Neural cell (in vitro differentiated cells): Measurements from ENCODE around the gene SH3D19. TPM values are rescaled to one million over a fixed set of nuclear protein-coding genes. Genes with fewer than 3 reads are reported as not detected.

Source experiments
- H2AFZ ChIP-seq: fragments of 200-600, 300-800 bp; sonication (generic), shearing (Covaris generic); 2 replicates; pipeline ENCODE4 v1.6.0; 2014; ENCODE audit warnings: low read depth, mild to moderate bottlenecking, antibody characterized with exemption, low read length, moderate library complexity
- H3F3A ChIP-seq: fragments of 200-600 bp; shearing (Covaris generic); 2 replicates; pipeline ENCODE4 v1.6.1; 2016; ENCODE audit warnings: mild to moderate bottlenecking, moderate library complexity, mixed read lengths, antibody characterized with exemption, low read length; ENCODE audit not compliant: insufficient read depth, poor library complexity, severe bottlenecking
- H3K27ac ChIP-seq: fragments of 200-600, 300-800 bp; sonication (generic), shearing (Covaris generic); 2 replicates; pipeline ENCODE4 v1.5.1; 2014; ENCODE audit warnings: mild to moderate bottlenecking, low read length, moderate library complexity
- H3K27me3 ChIP-seq: fragments of 300-800, 200-600 bp; sonication (generic), shearing (Covaris generic); 2 replicates; pipeline ENCODE4 v1.6.0; 2014; ENCODE audit warnings: mild to moderate bottlenecking, low read depth, low read length, moderate library complexity; ENCODE audit not compliant: insufficient read depth
- H3K36me3 ChIP-seq: fragments of 300-800, 200-600 bp; sonication (generic), shearing (Covaris generic); 2 replicates; pipeline ENCODE4 v1.5.1; 2014; ENCODE audit warnings: mild to moderate bottlenecking, antibody characterized with exemption, low read length, moderate library complexity; ENCODE audit not compliant: insufficient read depth
- H3K4me2 ChIP-seq: fragments of 300-800, 200-600 bp; sonication (generic), shearing (Covaris generic); 2 replicates; pipeline ENCODE4 v1.6.0; 2014; ENCODE audit warnings: mild to moderate bottlenecking, low read length
- H3K4me3 ChIP-seq: fragments of 300-800, 200-600 bp; sonication (generic), shearing (Covaris generic); 2 replicates; pipeline ENCODE4 v1.5.1; 2014; ENCODE audit warnings: mild to moderate bottlenecking, low read length, moderate library complexity
- H3K79me2 ChIP-seq: fragments of 200-600 bp; shearing (Covaris generic); replicated peaks from 2 replicates; pipeline ENCODE4 v1.6.0; 2014; ENCODE audit warnings: mild to moderate bottlenecking, low read length, moderate library complexity; ENCODE audit not compliant: insufficient read depth
- H3K9ac ChIP-seq: fragments of 300-800, 200-600 bp; sonication (generic), shearing (Covaris generic); 2 replicates; pipeline ENCODE4 v1.6.1; 2016; ENCODE audit warnings: mild to moderate bottlenecking, low read length, mixed read lengths
- H3K9me2 ChIP-seq: fragments of 200-600 bp; shearing (Covaris generic); 2 replicates; pipeline ENCODE4 v1.6.1; 2016; ENCODE audit warnings: mild to moderate bottlenecking, low read length, mixed read lengths; ENCODE audit not compliant: insufficient read depth
- H3K9me3 ChIP-seq: fragments of 200-600, 300-800 bp; sonication (generic), shearing (Covaris generic); 2 replicates; pipeline ENCODE4 v1.6.1; 2016; ENCODE audit warnings: mild to moderate bottlenecking, mixed run types, low read length, moderate library complexity, mixed read lengths
- H4K20me1 ChIP-seq: fragments of 200-600 bp; shearing (Covaris generic); 2 replicates; pipeline ENCODE4 v1.6.1; 2016; ENCODE audit warnings: mild to moderate bottlenecking, mixed run types; ENCODE audit not compliant: insufficient read depth
- CTCF ChIP-seq: fragments of 450-650 bp; IDR thresholded peaks from 2 replicates; pipeline ENCODE4 v1.5.1; 2014; ENCODE audit warnings: antibody characterized with exemption, mild to moderate bottlenecking, moderate library complexity; ENCODE audit not compliant: poor library complexity, severe bottlenecking
- EP300 ChIP-seq: fragments of 450-650 bp; conservative IDR thresholded peaks from 2 replicates; pipeline ENCODE4 v1.6.1; 2014; ENCODE audit warnings: antibody characterized with exemption, mild to moderate bottlenecking, moderate library complexity; ENCODE audit not compliant: poor library complexity, severe bottlenecking
- EZH2 ChIP-seq: fragments of 200-600, 300-800 bp; shearing (Covaris generic), sonication (generic); IDR thresholded peaks from 2 replicates; pipeline ENCODE4 v1.6.1; 2014; ENCODE audit warnings: antibody characterized with exemption, low read length, borderline replicate concordance, mild to moderate bottlenecking; ENCODE audit not compliant: insufficient read depth, poor library complexity, severe bottlenecking
- MXI1 ChIP-seq: fragments of 450-650 bp; conservative IDR thresholded peaks from 2 replicates; pipeline ENCODE4 v1.6.1; 2014; ENCODE audit warnings: antibody characterized with exemption, mild to moderate bottlenecking; ENCODE audit not compliant: poor library complexity, severe bottlenecking
- POLR2AphosphoS5 ChIP-seq: IDR thresholded peaks from 2 replicates; pipeline ENCODE4 v1.6.1; 2012
- RAD21 ChIP-seq: fragments of 450-650 bp; conservative IDR thresholded peaks from 2 replicates; pipeline ENCODE4 v1.6.1; 2014; ENCODE audit warnings: antibody characterized with exemption, mild to moderate bottlenecking, moderate library complexity
- REST ChIP-seq: IDR thresholded peaks from 2 replicates; pipeline ENCODE4 v1.6.1; 2012; ENCODE audit warnings: borderline replicate concordance
- SMC3 ChIP-seq: fragments of 450-650 bp; conservative IDR thresholded peaks from 2 replicates; pipeline ENCODE4 v1.6.1; 2014; ENCODE audit warnings: antibody characterized with exemption, mild to moderate bottlenecking, moderate library complexity; ENCODE audit not compliant: poor library complexity
- TAF1 ChIP-seq: IDR thresholded peaks from 2 replicates; pipeline ENCODE4 v1.6.1; 2012; ENCODE audit warnings: low read depth
- polyA plus RNA-seq: library from polyadenylated mRNA; depleted of rRNA; stranded (reverse); fragments of >200 nt; gene quantifications from 2 replicates; pipeline ENCODE4 v1.2.3, GENCODE V29; 2014

SH3D19 gene
- polyA plus RNA-seq, 1 donor from 2014 or later, result 0.46 TPM

GRCh38 chr4:151129796-151130195 is 195.6 kb downstream of the SH3D19 start:
- H4K20me1 ChIP-seq, result no peaks in the 10 kb centered on the region
- H3K4me3 ChIP-seq, result no peak overlapping the region
- H3F3A ChIP-seq, result no peaks in the 10 kb centered on the region
- no peaks in the 10 kb centered on the region for H3K27me3 ChIP-seq
- H2AFZ ChIP-seq, result no peak overlapping the region
- no peaks in the 10 kb centered on the region for H3K79me2 ChIP-seq
- H3K9me2 ChIP-seq, result no peaks in the 10 kb centered on the region
- no peaks in the 10 kb centered on the region for H3K9me3 ChIP-seq
- TF ChIP-seq CTCF (no peak), POLR2AphosphoS5 (no peak), EP300 (no peak), TAF1 (no peak), MXI1 (no peak), SMC3 (no peak), EZH2 (no peak), RAD21 (no peak), REST (no peak)
- no peak overlapping the region for H3K4me2 ChIP-seq
- H3K36me3 ChIP-seq, result no peaks in the 10 kb centered on the region
- H3K27ac ChIP-seq, result no peak overlapping the region
- no peak overlapping the region for H3K9ac ChIP-seq

- Histone ChIP-seq H2AFZ (no peak overlapping the region), H3K9me3 (no peaks in the 10 kb centered on the region), H3F3A (no peaks in the 10 kb centered on the region), H3K9ac (no peak overlapping the region), H3K27ac (no peak overlapping the region), H3K4me2 (no peak overlapping the region), H3K36me3 (no peaks in the 10 kb centered on the region), H3K9me2 (no peaks in the 10 kb centered on the region), H3K79me2 (no peaks in the 10 kb centered on the region), H3K27me3 (no peaks in the 10 kb centered on the region), H3K4me3 (no peak overlapping the region), H4K20me1 (no peaks in the 10 kb centered on the region)
- TF ChIP-seq TAF1, result no peak
- TF ChIP-seq RAD21, result peak; percentile 88
- TF ChIP-seq CTCF, result peak; percentile 85
- peak; percentile 84 for TF ChIP-seq SMC3
These were observed 207.9 kb downstream of the SH3D19 start for GRCh38 chr4:151117371-151117962.
